NB4 (cell line): ENCODE results near the gene NECTIN2.

ENCODE experiments used
- DNase-seq: peaks from one replicate; pipeline ENCODE4 v3.0.0; 2010; ENCODE audit warnings: low read depth
- H3K4me3 ChIP-seq: one replicate; pipeline ENCODE4 v1.5.1; 2011; ENCODE audit warnings: mild to moderate bottlenecking, low read depth, low read length, moderate library complexity
- MAX ChIP-seq: IDR thresholded peaks from 2 replicates; pipeline ENCODE4 v1.6.1; 2011; ENCODE audit warnings: low read depth, low read length
- MYC ChIP-seq: IDR thresholded peaks from 2 replicates; pipeline ENCODE4 v1.6.1; 2011; ENCODE audit warnings: low read depth, low read length
- POLR2A ChIP-seq: IDR thresholded peaks from 2 replicates; pipeline ENCODE4 v1.6.1; 2011; ENCODE audit warnings: mild to moderate bottlenecking; ENCODE audit not compliant: insufficient read length; ENCODE audit errors: extremely low read depth
- TF ChIP-seq, protein P1 (sequence below): IDR thresholded peaks from one replicate; pipeline ENCODE4 v1.5.1; 2012; ENCODE audit warnings: low read depth, low read length

Gene NECTIN2

DNA sequence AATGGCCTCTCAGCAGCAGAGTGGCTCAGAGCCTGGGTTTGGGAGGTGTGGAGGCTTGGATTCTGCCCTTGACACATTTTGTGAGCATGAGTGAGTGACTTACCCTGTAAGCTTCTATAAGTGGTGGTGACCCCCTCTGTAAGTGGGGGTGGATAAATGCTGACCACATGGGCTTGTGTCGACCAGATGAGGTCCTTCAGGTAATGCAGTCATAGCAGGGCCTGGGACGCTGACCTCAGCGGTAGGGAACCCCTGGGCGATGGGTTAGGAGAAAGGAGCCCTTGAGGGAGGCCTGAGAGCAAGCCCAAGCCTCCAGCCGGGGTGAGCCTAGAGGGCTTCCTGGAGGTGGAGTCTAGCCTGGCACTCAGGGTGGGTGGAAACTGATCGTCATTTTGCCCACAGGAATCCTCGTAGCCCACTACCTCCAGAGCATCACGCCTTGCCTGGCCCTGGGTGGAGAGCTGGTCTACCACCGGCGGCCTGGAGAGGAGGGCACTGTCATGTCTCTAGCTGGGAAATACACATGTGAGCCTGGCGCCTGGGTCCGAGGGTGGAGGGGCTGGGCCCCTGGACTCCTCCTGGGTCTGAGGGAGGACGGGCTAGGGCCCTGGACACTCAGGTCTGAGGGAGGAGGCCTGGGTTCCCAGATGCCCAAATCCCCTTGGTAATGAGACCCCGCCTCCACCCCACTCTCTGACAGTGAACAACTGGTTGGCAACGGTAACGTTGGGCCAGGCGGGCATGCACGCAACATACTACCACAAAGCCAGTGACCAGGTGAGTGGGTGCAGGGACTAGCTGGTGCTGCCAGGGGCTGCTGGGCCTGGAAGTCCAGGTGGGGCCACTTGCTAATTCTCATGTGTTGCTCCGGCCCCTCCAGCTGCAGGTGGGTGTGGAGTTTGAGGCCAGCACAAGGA, 54.5 kb downstream of the NECTIN2 start:
- H3K4me3 ChIP-seq: no peak overlapping the region
- TF ChIP-seq, protein P1, sequence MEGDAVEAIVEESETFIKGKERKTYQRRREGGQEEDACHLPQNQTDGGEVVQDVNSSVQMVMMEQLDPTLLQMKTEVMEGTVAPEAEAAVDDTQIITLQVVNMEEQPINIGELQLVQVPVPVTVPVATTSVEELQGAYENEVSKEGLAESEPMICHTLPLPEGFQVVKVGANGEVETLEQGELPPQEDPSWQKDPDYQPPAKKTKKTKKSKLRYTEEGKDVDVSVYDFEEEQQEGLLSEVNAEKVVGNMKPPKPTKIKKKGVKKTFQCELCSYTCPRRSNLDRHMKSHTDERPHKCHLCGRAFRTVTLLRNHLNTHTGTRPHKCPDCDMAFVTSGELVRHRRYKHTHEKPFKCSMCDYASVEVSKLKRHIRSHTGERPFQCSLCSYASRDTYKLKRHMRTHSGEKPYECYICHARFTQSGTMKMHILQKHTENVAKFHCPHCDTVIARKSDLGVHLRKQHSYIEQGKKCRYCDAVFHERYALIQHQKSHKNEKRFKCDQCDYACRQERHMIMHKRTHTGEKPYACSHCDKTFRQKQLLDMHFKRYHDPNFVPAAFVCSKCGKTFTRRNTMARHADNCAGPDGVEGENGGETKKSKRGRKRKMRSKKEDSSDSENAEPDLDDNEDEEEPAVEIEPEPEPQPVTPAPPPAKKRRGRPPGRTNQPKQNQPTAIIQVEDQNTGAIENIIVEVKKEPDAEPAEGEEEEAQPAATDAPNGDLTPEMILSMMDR: no peak
- TF ChIP-seq MYC: no peak
- no peak for TF ChIP-seq MAX
- DNase-seq: no peak

DNA sequence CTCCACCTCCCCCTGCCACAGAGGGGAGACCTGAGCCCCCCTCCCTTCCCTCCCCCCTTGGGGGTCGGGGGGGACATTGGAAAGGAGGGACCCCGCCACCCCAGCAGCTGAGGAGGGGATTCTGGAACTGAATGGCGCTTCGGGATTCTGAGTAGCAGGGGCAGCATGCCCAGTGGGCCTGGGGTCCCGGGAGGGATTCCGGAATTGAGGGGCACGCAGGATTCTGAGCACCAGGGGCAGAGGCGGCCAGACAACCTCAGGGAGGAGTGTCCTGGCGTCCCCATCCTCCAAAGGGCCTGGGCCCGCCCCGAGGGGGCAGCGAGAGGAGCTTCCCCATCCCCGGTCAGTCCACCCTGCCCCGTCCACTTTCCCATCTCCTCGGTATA, 57.1 kb downstream of the NECTIN2 start:
- TF ChIP-seq MYC: no peak
- no peak for TF ChIP-seq POLR2A
- no peak for TF ChIP-seq MAX
- TF ChIP-seq, protein P1: no peak
- no peak overlapping the region for H3K4me3 ChIP-seq
- DNase-seq: no peak

DNA sequence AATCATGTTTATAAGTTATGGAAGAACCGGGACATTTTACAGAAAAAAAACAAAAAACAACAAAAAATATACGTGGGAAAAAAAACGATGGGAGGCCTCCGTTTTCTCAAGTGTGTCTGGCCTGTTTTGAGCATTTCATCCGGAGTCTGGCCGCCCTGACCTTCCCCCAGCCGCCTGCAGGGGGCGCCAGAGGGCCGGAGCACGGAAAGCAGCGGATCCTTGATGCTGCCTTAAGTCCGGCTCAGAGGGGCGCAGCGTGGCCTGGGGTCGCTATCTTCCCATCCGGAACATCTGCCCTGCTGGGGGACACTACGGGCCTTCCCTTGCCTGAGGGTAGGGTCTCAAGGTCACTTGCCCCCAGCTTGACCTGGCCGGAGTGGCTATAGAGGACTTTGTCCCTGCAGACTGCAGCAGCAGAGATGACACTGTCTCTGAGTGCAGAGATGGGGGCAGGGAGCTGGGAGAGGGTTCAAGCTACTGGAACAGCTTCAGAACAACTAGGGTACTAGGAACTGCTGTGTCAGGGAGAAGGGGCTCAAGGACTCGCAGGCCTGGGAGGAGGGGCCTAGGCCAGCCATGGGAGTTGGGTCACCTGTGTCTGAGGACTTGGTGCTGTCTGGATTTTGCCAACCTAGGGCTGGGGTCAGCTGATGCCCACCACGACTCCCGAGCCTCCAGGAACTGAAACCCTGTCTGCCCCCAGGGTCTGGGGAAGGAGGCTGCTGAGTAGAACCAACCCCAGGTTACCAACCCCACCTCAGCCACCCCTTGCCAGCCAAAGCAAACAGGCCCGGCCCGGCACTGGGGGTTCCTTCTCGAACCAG, 57.7 kb downstream of the NECTIN2 start:
- peak; percentile 74 for DNase-seq
- no peak overlapping the region for H3K4me3 ChIP-seq
- TF ChIP-seq MAX (no peak), POLR2A (peak; percentile 12), MYC (no peak)
- TF ChIP-seq, protein P1: peak; percentile 65

GRCh38 chr19:44904426-44904994, 58.4 kb downstream of the NECTIN2 start:
- H3K4me3 ChIP-seq: no peak overlapping the region
- TF ChIP-seq MYC: no peak
- no peak for TF ChIP-seq POLR2A
- TF ChIP-seq, protein P1: no peak
- no peak for TF ChIP-seq MAX
- DNase-seq: peak; percentile 34

- no peak within 1 kb of the TSS for H3K4me3 ChIP-seq
- TF ChIP-seq MYC: no peak
- no peak for TF ChIP-seq MAX
- TF ChIP-seq, protein P1: no peak
- TF ChIP-seq POLR2A: no peak
- DNase-seq: no peak
Measured at GRCh38 chr19:44905437-44906160, 59.5 kb downstream of the NECTIN2 start, which contains the start of gene APOE. APOE (plus strand) TSS chr19:44905796; CDS start chr19:44906625, 829 bp downstream.
